ENCODE data around the gene TNFAIP2.

The TNFAIP2 gene

GRCh38 chr14:103084021-103084919 is 39.0 kb upstream of the TNFAIP2 start, which contains the start of gene LBHD2:
TSS of gene LBHD2 (plus strand) at chr14:103084210. CDS start at chr14:103086013, 1,803 bp downstream.
- H3K9me3 ChIP-seq (ENCODE audit: low read length): no peaks in the 10 kb centered on the region
- no peaks in the 10 kb centered on the region for H3K79me2 ChIP-seq (ENCODE audit: insufficient read depth, low read length)
- no peaks in the 10 kb centered on the region for H3K4me1 ChIP-seq (ENCODE audit: insufficient read depth, low read length, severe bottlenecking)
- H3K36me3 ChIP-seq (ENCODE audit: insufficient read depth, low read length): no peaks in the 10 kb centered on the region
- H4K20me1 ChIP-seq (ENCODE audit: insufficient read depth, low read length): no peaks in the 10 kb centered on the region
- no peak within 1 kb of the TSS for H3K9ac ChIP-seq (ENCODE audit: low read length)
- no peak within 1 kb of the TSS for H2AFZ ChIP-seq (ENCODE audit: low read length)
- no peaks in the 10 kb centered on the region for H3K9me2 ChIP-seq (ENCODE audit: low read depth, low read length)
- H3F3A ChIP-seq (ENCODE audit: insufficient read depth, low read length): no peaks in the 10 kb centered on the region
- TF ChIP-seq CTCF (IDR thresholded peaks at IDR 0.05; ENCODE audit: low read length) (no peak), EZH2 (IDR thresholded peaks at IDR 0.05; ENCODE audit: borderline replicate concordance, low read length) (no peak)
- no peak within 1 kb of the TSS for H3K4me2 ChIP-seq (ENCODE audit: low read length)
- no peak within 1 kb of the TSS for H3K27ac ChIP-seq (ENCODE audit: low read depth, low read length, poor library complexity, severe bottlenecking)
- H3K4me3 ChIP-seq (ENCODE audit: low read depth, low read length, poor library complexity, severe bottlenecking): no peak within 1 kb of the TSS
- H3K27me3 ChIP-seq (ENCODE audit: insufficient read depth, low read length): no peaks in the 10 kb centered on the region

- Histone ChIP-seq H3K27me3 (ENCODE audit: insufficient read depth, low read length) (peaks cover 4% of the 10 kb centered on the region; the same call in 1 of the 2 replicates), H2AFZ (ENCODE audit: low read length) (no peak overlapping the region), H4K20me1 (ENCODE audit: insufficient read depth, low read length) (no peaks in the 10 kb centered on the region), H3K27ac (ENCODE audit: low read depth, low read length, poor library complexity, severe bottlenecking) (no peak overlapping the region), H3K36me3 (ENCODE audit: insufficient read depth, low read length) (no peaks in the 10 kb centered on the region), H3K4me1 (ENCODE audit: insufficient read depth, low read length, severe bottlenecking) (no peaks in the 10 kb centered on the region), H3K4me2 (ENCODE audit: low read length) (no peak overlapping the region), H3F3A (ENCODE audit: insufficient read depth, low read length) (no peaks in the 10 kb centered on the region), H3K79me2 (ENCODE audit: insufficient read depth, low read length) (no peaks in the 10 kb centered on the region), H3K9me2 (ENCODE audit: low read depth, low read length) (no peaks in the 10 kb centered on the region), H3K9me3 (ENCODE audit: low read length) (no peaks in the 10 kb centered on the region), H3K4me3 (ENCODE audit: low read depth, low read length, poor library complexity, severe bottlenecking) (no peak overlapping the region), H3K9ac (ENCODE audit: low read length) (no peak overlapping the region)
- TF ChIP-seq EZH2 (IDR thresholded peaks at IDR 0.05; ENCODE audit: borderline replicate concordance, low read length) (no peak), CTCF (IDR thresholded peaks at IDR 0.05; ENCODE audit: low read length) (peak; percentile 58; the same call in 1 of the 2 replicates)
These were observed 37.9 kb upstream of the TNFAIP2 start for GRCh38 chr14:103085106-103086091.

GRCh38 chr14:103086771-103087342 is 36.4 kb upstream of the TNFAIP2 start:
- Histone ChIP-seq H2AFZ (ENCODE audit: low read length) (no peak overlapping the region), H3K4me3 (ENCODE audit: low read depth, low read length, poor library complexity, severe bottlenecking) (no peak overlapping the region), H3K4me2 (ENCODE audit: low read length) (no peak overlapping the region), H3K4me1 (ENCODE audit: insufficient read depth, low read length, severe bottlenecking) (peaks cover 10% of the 10 kb centered on the region), H3K36me3 (ENCODE audit: insufficient read depth, low read length) (no peaks in the 10 kb centered on the region), H3K9me3 (ENCODE audit: low read length) (no peaks in the 10 kb centered on the region), H3K27me3 (ENCODE audit: insufficient read depth, low read length) (peaks cover 6% of the 10 kb centered on the region; the same call in 1 of the 2 replicates), H3K79me2 (ENCODE audit: insufficient read depth, low read length) (no peaks in the 10 kb centered on the region), H3K9ac (ENCODE audit: low read length) (no peak overlapping the region), H3F3A (ENCODE audit: insufficient read depth, low read length) (no peaks in the 10 kb centered on the region), H3K9me2 (ENCODE audit: low read depth, low read length) (no peaks in the 10 kb centered on the region), H4K20me1 (ENCODE audit: insufficient read depth, low read length) (no peaks in the 10 kb centered on the region), H3K27ac (ENCODE audit: low read depth, low read length, poor library complexity, severe bottlenecking) (no peak overlapping the region)
- TF ChIP-seq EZH2 (IDR thresholded peaks at IDR 0.05; ENCODE audit: borderline replicate concordance, low read length) (no peak), CTCF (IDR thresholded peaks at IDR 0.05; ENCODE audit: low read length) (no peak)

Data from OCI-LY1 (cell line).